GM18511 (cell line): Measurements from ENCODE around the gene GRM4.

Experiments
- ATAC-seq: cut with Tn5 transposase; IDR thresholded peaks from one replicate; pipeline ENCODE4 v1.9.1; 2021; ENCODE audit warnings: mild to moderate bottlenecking, moderate library complexity; ENCODE audit not compliant: unreplicated experiment

The GRM4 gene

DNA sequence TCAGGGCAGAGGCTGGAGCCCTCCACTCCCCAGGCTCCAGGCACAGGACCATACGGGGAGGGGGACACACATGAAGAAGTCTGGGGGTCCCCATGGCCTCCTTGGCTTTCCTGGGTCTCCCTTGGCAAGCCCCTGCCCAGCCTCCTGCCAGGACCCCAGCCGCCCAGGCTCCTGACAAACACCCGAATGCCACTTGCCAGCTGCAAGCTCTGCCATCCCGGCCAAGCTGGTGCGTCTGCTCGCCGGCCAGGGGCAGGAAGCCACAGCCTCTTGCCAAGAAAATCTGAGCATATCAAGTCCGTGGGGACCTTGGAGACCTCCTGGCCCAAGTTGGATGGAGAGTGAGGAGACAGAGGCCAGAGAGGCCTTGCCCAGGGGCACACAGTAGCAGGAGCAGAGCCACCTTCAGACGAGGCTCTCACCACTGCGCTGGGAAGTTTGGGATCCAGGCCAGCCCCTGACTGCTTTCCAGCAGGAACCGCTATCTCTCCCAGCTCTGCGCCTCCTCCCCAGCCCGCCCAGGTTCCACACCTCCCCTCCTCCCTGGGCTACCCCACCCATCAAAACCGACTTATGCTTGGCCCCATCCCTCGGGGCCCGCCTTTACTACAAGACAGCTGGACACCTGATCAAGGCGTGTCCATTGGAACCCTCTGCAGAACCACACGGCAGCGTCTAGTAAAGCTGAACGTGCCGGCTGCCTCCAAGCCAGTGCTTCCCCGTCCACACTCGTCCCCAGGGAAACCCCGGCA, 80.2 kb downstream of the GRM4 start:
- ATAC-seq, result no peak

DNA sequence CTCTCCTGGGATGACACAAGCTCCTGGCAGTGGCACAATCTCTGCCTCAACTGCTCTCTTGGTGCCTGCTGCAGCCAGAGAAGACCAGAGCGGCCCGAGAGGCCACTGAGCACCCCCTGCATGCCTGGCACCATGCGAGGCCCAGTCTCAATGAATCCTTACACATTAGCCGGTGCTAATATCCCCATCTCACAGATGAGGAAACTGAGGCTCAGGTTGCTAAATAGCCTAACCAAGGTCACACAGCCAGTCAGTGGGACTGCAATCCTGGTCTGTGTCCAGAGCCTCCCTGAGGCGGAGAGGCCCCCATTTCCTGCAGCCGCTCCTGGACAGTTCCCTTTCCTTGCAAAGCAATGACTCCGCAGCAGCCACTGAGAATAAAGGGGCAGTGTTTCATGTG, 81.2 kb downstream of the GRM4 start:
- no peak for ATAC-seq

DNA sequence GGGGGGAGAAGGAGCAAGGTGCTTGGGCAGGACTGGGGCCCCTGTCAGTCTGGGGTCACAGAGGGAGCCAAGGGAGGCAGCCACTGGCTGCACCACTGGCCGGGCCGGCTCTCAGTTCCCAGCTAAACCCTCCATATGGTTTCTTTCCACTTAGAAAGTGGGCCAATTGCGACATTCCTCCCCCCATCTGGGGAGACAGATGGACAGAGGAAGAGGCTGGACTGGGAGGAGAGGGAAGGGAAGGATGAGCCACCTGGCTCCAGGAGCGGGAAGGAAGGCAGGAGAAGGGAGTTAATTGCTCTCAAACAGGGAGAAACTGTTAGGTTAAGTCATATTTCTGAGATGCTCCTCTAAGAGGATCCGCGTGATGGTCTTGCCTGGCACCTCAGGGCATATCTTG, 82.2 kb downstream of the GRM4 start:
- ATAC-seq, result no peak

DNA sequence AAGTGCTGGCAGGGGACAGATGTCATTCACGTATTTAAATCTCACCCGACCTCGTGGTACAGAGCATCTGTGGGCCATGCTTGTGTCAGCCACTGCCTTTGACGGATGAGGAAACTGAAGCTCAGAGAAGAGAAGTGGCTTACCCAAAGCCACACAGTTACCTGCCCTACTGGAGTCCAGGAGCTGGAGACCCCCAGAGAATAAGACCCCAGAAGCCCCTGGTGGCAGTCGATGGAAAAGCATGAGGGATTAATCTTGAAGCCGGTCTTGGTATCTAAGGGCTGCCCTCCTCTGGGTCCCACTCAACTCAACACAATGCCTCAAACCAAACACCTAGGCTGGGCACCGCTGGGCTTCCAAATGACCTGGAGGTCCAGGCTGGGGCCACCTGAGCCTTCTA, 83.1 kb downstream of the GRM4 start:
- no peak for ATAC-seq

DNA sequence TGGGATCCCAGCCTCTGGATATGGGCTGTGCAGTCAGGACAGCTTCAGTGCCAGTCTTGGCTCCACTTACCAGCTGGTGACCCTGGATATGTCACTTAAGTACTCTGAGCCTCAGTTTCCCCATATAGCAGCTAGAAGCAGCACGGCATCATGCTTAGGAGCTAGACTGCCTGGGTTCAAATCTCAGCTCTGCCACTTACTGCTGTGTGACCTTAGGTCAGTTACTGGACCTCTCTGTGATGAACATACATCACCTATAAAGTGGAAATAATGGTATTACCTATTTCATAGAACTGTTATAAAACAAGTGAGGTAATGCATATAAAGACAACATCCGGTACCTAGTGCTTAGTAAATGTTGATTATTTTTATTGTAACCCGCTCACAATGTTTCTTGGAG, 83.7 kb downstream of the GRM4 start:
- no peak for ATAC-seq

DNA sequence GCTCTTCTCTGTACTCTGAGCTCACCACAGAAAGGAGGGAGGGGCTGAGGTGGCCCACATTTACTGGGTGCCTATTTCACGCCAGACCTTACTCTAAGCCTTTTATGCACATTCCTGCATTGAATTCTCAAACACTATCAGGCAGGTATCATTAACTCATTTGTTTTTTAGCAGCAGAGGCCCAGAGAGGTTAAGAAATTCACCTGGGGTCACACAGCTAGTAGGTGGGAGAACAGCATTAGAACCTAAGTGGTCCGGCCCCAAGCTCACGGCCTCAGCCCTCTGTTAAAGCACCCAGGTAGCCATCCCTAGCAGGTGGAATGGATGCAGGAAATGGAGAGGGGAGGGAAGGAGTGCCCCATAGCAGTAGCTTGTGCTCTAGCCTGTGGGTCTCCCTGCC, 84.5 kb downstream of the GRM4 start:
- no peak for ATAC-seq

DNA sequence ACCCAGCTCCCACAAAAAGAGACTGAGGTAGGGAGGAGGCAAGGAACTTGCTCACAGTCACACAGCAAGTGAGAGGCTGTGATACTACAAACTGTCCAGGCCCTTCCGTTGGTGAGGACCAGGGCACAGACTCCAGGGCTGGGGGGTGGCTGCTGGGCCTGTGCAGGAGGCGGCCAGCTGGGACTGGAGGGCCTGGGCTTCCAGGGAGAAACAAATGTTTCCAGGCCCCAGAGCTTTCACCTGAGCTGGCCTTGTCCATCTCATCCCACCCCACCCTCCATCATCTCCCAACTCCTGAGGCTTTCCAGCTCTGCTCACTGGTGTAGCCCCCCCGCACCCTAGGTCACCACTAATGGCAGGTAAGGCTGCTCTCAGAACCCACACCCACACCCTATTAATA, 86.0 kb downstream of the GRM4 start:
- ATAC-seq, result no peak

DNA sequence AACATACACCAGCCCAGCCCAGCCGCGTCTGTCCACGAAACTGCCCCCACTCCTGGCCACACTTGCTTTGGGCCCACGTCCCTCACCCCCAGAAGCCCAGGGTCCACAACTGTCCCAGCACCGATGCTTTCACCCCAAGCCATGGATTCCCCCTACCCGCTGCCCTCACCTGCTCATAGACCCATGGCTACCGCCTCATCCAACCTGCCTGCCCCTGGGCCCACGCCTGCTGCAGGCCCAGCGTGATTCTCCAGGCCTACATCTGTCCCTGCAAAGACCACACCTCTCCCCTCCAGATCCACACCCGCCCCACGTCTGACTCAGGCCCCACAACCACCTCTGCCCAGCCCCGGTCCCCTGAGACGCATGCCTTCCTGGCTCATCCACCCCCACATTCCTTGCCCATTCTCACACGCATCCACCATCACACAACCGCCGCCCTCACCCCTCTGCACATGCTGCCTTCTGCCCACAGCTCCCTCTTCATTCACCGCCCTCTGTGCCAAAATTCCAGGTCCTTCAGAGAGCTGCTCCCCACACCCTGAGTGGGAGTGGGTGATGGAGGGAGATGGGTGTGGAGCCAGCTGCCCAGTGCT, 86.7 kb downstream of the GRM4 start:
- ATAC-seq, result no peak

DNA sequence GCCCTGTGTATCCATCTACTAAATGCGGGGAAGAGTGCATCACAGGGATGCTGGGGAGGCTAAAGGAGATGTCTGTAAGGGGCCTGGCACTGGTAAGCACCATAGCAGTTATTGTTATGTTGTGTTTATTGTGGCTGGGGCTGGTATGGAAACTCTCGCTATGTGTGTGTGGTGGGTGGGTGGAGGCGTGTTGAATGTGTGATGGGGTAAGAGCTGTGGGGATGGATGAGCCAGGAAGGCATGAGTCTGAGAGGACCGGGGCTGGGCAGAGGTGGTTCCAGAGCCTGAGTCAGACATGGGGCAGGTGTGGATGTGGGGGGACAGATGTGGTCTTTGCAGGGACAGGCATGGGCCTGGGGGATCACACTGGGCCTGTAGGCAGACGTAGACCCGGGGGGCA, 88.1 kb downstream of the GRM4 start:
- no peak for ATAC-seq

DNA sequence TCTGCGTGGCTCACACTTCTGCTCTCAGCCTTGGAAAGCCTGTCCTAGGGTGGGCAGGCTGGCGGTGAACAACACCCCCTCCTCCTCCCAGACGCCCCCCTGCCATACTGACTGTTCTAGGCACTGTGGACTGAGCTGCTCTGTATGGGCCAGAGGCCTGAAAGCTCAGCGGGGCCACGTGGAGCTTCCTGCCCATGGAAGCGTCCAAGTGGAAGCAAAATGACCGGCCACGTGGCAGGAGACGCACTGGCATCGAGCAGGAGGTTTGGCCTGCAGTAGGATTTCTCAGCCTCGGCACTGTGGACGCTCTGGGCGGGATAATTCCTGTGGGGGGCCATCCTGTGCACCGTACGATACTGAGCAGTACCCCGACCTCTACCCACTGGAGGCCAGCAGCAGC, 88.7 kb downstream of the GRM4 start:
- ATAC-seq, result no peak

DNA sequence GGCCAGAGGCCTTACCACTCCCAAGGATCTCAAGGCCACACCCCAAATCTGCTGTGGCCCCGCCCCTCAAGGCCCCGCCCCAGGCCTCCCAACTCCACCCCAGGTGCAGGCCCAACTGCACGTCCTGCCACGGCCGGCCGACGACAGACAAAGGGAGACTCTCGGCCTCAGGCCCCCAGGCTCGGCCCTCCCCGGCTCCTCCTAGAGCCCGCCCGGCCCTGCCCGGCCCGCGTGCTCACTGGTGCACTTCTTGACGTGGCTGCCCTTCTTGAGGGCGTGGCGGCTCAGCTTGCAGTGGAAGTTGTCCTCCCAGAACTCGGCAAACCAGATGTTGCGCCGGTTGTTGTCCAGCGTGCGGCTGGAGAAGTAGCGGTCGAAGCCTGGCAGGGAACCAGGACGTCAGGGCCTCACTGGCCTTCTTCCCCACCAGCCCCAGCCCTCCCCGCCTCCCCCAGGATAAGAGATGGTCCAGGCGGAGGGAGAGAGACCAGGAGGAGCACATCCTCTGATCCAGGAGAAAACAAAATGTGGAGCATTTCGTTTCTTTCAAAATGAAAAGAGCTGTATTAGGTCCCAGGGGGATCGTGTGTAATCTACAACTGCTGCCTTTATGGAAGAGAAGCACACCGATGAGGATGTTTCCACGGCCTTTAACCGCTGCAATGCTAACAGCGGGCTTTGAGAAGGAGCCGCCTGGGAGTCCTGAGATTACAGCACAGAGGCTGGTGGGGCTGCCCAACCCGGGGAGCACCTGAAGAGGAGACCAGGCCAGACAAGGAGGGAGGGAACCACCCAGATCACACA, 89.4 kb downstream of the GRM4 start:
- ATAC-seq, result no peak

DNA sequence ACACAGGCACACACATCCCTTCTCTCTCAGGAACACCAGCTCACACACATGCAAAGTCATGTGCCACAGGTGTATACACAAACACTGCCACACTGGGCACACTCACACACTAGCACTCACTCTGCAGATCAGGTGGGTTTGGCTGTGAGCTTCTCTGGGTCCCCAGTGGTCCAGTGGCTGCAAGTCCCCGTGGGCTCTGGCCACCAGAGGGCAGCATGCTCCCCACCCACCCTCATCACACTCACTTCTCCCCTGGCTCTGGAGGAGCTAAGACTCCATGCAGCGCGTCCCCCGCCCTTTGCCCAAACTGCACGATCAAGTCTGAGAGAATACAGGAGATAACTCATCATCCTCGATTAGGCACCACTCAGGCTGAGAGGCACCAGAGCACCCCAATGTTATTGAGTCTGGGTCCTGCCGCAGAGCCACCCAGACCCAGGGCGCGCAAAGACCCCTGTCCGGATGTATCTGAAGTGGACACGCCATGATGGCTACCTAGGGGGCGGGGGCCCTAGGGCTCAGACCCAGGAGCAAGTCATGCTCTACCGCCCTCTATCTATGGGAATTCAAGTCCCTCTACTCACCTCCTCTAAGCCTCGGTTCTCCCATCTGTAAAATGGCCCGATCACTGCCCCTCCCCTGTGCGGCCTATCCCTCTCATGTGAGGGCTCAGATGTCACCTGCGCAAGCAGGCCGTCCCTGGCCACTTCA, 90.5 kb downstream of the GRM4 start:
- no peak for ATAC-seq

DNA sequence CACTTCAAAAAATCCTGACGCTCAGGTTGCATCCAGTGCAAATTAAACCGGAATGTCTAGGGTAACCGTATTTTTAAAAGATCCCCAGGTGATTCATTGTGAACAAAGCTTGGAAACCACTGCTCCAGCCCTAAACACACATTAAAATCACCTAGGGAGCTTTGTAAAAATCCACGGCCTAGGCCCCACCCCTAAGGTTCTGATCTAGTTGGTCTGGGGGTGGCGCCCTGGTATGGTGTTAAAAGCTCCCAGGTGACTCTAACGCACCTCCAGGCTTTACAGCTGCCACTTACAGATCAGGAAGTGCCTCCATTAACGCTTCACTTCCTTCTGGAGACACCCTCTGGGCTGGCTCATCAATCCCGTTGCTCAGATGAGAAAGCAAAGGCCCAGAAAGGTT, 92.2 kb downstream of the GRM4 start:
- ATAC-seq, result no peak

DNA sequence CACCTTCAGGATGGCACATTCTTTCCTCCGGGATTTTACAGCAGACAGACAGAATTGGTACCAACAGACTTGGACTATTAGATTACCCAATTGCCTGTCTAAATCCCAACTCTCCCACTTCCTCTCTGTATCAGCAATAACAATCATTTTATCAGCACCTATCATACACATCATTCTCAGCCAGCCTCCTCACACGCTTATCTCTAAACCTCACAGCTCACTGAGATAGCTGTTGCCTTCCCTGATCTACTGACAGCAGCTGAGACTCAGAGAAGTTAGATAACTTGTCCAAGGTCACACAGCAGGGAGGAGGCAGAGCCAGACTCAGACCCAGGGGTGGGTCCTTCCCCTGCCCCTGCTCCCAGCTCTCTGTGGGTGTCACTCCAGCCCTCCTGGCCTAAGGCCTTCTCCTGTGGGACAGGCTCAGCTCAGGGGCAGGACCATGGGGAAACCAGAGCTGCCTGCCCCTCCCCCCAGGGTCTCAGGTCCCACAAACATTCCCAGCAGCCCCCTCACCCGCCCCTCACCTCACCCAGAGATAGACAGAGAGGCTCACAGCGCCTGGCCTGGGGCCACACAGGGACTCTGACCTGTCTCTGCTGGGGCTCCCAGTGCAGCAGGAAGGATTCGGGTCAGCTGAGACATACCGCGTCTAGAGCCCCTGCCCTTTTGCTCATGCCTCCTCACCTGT, 92.8 kb downstream of the GRM4 start:
- ATAC-seq, result no peak

DNA sequence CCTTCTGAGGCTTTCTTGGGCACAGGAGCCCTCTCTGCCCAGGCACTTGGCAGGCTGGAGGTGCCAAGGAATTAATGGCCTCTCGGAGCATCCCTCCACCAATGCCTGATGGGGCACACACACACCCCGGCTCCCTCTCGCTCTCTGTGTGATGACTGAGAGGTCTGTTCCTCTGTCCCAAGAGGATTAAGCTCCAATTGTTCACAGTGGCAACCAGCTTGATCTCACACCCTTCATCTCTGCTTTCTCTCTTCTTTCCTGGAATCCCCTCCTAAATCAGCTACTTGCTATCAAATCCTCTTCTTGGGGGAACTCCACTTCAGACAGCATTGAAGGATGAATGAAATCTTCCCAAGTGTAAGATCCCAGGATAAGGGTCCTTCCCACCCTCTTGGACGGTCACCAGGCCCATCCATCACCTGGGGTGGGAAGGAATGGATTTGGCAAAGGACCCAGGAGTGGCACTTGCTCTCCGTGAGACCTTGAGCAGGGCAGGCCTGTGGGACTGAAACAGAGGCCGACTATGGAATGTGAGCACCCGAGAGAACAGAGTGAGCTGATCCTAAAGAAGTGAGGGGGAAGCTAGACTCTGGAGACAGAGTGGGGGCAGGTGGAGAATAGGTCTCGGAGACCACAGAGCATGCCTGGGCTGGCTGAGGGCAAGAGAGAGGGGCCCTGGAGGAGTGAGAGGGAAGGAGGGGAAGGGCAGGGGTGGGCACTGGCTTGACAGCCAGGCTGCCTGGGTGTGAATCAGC, 93.6 kb downstream of the GRM4 start:
- ATAC-seq, result no peak

DNA sequence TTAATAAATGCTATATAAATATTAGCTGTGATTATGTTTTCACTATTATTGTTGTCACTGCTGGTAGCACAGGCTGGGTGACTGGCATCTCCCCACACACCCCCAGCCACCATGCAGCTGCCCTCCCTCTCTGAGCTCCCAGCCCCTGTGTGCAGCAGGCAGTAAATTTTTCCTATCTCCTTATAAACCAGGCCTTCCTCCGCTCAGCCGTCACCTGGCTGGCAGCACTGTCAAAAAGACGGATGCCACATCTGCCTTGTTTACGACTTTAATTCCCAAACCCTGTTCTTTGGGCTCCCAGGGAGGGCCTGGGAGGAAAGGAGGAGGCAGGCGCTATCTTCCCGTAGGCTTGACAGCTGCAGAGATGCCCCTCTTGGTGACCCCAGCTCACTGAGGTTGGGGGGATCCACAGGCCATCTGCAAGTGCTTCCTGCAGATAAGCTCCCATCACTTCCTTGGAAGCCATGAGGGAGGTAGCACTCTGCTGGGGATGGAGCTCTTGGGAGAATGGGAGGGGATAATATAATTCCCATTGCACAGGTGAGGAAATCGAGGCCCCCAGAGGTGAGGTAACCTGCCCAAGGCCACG, 94.5 kb downstream of the GRM4 start:
- ATAC-seq, result no peak

DNA sequence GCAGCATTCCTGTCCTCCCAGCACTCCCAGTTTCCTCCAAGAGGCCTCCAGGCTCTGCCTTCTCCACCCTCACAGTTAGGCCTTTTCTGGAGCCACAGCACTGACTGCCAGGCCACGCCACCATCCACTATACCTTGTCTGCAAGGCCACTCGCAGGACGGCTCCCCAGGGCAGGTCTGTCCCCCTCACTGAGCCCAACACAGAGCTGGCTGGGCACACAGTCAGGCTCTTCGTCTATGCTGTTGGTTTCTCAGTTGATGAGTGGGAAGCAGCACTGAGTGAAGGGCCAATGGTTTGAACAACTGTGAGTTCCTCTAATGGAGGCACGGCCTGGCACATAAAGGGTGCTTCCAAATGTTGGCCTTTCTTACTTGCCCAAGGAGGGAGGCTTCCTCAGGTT, 95.2 kb downstream of the GRM4 start:
- ATAC-seq, result no peak

DNA sequence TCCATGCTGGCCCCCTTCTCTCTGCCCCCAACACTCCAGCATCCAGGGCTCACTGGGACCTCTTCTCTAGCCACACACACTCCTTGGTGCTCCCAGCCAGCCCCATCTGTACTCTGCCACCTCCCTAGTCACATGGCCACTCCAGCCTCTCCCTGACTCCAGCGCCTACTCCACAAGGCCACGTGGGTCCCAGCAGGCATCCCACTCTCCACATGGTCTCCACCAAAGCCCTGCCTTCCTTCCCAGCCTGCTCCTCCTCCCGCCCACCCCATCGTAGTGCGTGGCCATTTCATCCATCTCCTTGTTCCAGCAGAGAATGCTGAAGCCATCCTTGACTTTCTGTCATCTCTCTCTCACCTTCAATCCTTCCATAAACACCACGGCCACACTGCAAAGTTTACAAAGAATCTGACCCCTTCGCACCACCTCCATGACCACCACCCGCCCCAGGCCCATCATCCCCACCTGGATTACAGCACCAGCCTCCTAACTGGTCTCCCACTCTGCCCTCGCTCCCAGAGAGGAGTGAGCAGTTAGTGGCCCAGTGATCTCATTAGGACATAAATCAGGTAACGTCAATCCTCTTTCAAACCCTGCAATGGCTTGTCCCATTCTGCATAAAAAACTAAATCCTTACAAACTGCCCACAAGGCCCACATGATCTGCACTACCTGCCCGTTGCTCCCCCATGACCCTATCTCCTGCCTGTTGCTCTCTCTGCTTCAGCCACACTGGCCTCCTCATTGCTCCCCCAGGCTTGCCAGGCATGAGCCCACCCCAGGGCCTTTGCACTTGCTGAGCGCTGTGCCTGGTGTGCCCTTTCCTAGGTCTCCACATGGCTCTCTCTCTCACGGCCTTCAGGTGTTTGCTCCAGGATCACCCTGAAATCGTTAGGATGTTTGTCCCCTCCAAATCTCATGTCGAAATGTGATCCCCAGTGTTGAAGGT, 96.2 kb downstream of the GRM4 start:
- no peak for ATAC-seq
